SKM-1 (cell line): Measurements from ENCODE around the gene PWP2.
"Not testable (repeated sequence)": the region's sequence is repeated elsewhere in the genome, so short reads cannot be mapped to it uniquely, and the experiment has no call there.

Source experiments
- DNase-seq: peaks from one replicate; lab custom pipeline; 2025; ENCODE audit not compliant: unreplicated experiment; lab: John Stamatoyannopoulos, UW

Gene PWP2

DNA sequence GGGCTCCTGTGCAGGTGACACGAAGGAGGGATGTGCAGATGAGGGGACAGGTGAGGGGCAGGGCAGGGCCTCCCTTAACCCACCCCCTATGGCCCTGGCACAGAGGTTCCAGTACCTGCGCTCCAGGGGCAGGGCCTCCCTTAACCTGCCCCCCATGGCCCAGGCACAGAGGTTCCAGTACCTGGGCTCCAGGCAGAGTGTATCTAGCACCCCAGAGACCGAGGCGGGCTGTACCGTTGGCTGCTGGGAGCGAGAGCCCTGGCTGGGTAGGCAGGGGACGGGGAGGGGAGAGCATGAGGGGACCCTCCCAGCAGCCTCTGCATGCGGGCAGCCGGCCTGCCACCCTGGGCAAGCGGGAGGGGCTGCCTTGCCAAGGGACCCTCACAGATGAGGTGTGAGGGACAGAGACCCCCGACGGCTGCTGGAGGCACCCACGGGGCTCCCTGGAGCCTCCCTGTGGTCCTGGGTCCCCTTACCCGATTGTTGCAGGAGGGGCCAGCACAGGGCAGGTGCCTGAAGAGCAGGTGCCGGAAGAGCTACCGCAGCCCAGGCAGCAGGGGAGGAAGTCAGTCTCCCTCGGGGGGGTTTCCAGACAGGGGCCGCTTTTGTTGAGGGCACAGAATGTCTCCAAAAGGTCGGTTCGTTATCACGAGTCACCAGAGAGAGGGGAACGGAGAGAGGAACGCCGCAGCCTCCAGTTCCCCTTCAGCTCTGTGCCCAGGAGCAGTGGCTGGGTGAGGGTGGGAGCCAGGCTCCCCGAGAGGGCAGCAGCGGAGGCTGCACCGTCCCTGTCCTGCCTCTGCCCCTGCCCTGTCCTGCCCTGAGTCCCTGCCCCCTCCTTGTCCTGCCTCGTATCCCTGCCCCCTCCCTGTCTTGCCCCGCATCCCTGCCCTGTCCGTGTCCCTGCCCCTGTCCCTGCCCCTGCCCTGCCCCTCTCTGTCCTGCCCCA, 52.4 kb downstream of the PWP2 start:
- not testable (repeated sequence) for DNase-seq

DNA sequence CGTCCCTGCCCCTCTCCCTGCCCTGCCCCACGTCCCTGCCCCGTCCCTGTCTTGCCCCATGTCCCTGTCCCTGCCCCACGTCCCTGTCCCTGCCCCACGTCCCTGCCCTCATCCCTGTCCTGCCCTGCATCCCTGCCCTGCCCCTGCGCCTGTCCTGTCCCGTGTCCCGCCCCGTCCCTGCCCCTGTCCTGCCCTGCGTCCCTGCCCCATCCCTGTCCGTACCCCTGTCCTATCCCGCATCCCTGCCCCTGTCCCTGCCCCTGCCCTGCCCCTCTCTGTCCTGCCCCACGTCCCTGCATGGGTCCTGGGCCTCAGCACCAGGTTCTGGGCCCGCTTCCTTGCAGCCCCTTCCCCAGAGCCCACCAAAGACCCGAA, 53.1 kb downstream of the PWP2 start:
- not testable (repeated sequence) for DNase-seq

DNA sequence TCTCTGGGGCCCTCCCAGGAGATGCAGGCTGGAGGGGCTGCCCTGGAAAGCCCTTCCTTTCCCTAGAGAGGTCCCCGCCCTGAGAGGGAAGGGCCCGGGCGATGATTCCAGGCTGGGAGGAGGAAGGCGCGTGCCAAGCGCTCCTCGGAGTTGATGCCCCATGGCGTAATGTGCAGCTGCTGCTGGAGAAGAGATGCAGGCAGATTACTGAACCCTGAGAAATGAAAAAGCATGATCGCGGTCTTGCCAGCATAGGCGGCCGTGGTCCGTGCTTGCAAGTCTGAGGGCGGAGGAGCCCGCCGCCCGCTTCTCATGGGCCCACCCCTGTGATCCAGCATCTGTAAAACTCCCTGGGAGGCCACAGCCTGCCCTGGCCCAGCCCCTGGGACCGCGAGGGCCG, 53.6 kb downstream of the PWP2 start:
- not testable (repeated sequence) for DNase-seq

DNA sequence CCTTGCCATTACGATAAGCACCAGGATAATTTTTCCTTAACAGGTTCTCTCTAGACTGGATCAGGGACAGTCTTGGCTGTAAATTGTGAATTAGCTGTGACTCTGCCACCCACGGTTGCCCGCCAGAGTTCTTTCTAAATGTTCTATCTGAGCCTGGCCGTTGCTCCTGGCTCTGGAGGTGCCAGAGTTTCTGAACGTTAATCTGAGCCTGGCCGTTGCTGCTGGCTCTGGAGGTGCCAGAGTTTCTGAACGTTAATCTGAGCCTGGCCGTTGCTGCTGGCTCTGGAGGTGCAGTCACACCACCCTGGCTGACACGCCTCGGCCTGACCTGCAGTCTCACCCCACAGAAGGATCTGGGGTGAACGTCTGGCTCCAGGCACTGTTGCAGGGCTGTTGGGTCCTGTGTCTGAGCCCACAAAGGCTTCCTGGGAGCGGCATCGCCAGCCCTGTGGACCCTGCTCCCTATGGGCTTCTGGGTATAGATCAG, 56.0 kb downstream of the PWP2 start:
- DNase-seq: not testable (repeated sequence)

DNA sequence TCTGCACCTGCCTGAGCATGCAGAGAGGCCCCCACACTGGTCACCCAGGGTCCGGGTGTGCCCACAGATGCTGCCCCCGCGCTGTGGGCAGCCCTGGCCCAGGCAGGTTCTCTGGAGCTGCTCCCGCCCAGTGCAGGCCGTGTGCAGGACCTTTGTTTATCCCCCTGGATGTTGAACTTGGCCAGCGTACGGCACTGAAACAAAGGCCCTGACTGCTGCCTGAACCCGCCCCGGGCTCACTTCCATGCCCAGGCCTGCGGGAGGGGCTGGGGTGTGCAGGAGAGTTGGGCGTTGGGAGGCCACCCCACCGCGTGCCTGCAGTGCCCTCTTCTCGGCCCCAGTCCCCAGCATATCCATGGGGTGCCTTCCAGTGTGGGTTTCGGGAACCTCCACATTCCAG, 58.7 kb downstream of the PWP2 start:
- DNase-seq: not testable (repeated sequence)

DNA sequence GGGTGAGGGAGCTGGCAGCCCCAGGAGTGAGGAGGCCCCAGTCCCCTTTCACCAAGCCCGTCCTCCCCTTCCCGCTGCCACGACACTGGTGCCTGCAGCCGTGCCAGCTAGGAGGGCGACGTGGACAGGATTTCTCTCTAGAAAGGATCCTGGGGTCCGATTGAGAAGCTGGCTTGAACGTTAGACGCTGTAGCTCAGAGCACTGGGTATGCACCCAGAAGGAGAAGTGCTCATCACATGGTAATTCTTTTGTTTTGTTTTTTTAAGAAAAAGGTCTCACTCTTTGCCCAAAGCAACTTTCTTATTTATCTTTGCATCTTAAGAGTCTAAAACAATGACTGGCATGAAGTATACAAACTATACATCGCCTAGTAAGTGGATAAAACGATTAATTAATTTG, 60.3 kb downstream of the PWP2 start:
- not testable (repeated sequence) for DNase-seq

DNA sequence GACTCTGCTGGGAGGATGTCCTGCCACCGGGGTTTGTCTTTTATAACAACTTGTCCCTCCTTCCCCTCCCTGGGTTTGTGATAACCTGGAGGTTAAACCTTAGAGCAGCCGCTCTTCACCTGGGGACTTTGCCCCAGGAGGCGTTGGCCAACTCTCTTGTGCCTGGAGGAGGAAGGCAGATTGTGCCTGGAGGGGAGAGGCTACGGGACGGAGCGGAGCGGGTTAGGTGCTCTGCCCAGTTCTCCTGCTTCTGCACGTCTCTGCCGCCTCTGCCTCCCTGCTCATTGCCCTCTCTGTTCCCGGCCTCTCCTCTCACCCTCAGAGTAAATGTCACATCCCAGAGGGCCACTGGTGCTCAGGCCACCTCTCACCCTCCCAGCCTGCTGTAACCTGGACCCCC, 63.1 kb downstream of the PWP2 start:
- not testable (repeated sequence) for DNase-seq

DNA sequence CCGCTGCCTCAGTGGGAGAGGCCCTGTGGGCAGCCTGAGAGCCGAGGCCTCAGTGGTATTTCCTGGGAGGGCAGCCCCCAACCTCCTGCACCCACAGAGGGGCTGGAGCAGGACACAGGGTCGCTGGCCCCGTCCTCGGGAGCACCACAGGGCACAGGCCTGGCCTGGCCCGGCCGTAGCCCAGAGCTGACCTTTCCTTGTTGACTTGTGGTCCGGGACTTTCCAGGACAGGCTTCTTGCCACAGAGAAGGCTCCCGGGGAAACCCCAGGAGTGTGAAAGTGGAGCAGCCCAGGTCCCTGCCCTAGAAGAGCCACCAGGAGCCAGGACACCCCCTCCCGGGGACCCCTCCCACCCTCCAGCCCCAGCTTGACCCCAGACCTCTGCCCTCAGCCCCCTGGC, 63.7 kb downstream of the PWP2 start:
- not testable (repeated sequence) for DNase-seq

DNA sequence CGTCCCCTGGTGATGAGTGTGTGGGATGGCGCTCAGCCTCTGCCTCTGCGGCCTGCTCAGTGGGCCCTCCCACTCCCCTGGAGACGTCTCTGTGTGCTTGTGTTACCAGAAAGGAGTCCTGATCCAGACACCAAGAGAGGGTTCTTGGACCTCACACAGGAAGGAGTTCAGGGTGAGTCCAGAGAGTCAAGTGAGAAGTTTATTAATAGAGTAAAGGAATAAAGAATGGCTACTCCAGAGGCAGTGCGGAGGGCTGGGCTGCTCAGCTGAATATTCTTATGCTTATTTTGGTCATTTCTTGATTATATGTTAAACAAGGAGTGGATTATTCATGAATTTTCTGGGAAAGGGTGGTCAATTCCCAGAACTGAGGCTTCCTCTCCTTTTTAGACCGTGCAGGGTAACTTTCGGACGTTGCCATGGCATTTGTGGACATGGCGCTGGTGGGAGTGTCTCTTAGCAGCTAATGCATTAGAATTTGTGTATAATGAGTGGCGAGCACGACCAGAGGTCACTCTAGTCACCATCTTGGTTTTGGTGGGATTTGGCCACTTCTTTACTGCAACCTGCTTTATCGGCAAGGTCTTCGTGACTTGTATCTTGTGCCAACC, 64.9 kb downstream of the PWP2 start:
- not testable (repeated sequence) for DNase-seq

DNA sequence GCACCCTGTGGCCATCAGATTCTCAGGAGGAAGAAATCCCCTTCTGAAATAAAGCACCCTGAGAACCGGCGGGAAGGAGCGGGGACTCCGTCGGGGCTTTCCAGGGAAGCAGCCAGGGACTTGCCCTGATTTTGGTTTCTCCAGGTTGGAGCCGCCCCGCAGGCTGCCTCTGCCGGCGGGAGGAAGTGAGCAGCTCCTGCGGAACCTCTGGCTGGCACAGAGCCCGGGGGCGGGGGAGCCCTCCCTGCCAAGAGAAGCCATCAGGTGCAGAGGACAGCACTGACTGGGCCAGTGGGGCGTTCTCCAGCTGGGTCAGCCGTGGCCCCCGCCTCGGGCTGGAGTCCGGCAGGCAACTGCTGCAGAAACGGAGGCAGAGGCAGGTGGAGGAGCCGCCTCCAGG, 65.5 kb downstream of the PWP2 start:
- DNase-seq: not testable (repeated sequence)

DNA sequence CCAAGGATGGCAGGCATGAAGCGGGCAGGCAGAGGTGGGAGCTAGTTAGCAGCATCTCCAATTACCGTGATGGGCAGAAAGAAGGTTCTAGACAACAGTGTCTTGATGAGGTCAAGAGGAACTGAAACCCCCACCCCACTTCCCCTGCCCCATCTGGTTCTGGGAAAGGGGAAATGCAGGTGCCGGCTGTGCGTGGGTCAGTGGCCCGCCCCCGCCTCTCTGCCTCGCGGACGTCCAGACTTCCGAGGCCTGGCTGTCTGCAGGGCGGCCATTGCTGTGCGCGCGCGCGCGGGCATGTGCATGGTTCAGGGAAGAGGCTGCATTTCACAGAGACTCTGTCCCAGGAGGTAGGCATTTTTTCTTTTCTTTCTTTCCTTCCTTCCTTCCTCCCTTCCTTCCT, 68.0 kb downstream of the PWP2 start:
- not testable (repeated sequence) for DNase-seq

DNA sequence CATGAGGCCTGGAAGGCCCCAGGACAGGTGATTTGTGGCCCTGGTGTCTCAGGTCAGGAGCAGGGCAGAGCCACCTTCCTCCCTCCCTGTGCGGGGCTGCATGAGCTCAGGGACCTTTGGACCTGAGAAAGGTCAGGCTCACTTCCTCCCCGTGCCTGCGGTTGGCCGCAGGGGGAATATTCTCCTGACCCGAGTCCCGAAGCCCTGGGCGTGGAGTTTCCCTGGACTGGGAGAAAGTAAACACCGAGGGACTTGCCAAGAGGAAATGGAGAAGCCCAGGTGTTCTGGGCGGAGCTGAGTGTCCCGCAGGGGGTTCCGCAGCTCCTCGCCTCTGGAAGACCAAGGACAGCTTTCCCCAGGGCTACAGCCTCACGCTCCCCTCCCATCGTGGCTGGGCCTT, 68.9 kb downstream of the PWP2 start:
- not testable (repeated sequence) for DNase-seq
